LNCaP clone FGC (cell line): ENCODE data around the gene TAC4.

Source experiments
- DNase-seq: peaks from one replicate; pipeline ENCODE4 v3.0.0-alpha.2; 2011; ENCODE audit warnings: low read depth
- H3K4me3 ChIP-seq: 2 replicates; pipeline ENCODE4 v1.5.1; 2011; ENCODE audit warnings: mild to moderate bottlenecking, low read depth, low read length, control low read depth
- TF ChIP-seq, protein P1 (sequence below): IDR thresholded peaks from 2 replicates; pipeline ENCODE4 v1.5.1; 2012; ENCODE audit warnings: mild to moderate bottlenecking; ENCODE audit not compliant: control insufficient read depth, insufficient read depth; ENCODE audit errors: extremely low read depth

The TAC4 gene, protein sequence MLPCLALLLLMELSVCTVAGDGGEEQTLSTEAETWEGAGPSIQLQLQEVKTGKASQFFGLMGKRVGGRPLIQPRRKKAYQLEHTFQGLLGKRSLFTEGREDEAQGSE

DNA sequence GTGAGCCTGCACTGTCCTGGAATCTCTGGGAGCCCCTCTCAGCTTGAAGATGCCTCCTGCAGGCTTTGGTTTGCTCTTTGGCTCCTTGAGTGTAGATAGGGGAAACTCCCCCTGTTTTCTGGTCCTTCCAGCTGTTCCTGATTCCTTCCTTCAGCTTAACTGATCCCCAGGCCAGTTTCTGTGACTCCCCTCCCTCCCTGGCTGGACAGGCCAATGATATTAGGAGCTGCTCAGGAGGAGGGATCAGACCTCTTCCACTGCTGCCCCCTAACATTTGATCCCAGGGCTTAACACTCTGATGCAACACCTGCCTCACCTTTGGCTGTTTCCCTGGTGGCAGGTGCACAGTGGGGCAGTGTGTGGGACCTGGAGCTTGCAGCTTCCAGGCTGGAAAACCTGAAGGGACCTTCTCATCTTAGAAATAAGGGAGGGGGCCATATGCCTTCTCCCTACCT lies at the start of gene TAC4:
Gene TAC4 (minus strand): TSS at position 51 of the 455 bp plus-strand sequence. CDS start 52 bp downstream, outside the sequence.
- TF ChIP-seq, protein P1, sequence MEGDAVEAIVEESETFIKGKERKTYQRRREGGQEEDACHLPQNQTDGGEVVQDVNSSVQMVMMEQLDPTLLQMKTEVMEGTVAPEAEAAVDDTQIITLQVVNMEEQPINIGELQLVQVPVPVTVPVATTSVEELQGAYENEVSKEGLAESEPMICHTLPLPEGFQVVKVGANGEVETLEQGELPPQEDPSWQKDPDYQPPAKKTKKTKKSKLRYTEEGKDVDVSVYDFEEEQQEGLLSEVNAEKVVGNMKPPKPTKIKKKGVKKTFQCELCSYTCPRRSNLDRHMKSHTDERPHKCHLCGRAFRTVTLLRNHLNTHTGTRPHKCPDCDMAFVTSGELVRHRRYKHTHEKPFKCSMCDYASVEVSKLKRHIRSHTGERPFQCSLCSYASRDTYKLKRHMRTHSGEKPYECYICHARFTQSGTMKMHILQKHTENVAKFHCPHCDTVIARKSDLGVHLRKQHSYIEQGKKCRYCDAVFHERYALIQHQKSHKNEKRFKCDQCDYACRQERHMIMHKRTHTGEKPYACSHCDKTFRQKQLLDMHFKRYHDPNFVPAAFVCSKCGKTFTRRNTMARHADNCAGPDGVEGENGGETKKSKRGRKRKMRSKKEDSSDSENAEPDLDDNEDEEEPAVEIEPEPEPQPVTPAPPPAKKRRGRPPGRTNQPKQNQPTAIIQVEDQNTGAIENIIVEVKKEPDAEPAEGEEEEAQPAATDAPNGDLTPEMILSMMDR: no peak

DNA sequence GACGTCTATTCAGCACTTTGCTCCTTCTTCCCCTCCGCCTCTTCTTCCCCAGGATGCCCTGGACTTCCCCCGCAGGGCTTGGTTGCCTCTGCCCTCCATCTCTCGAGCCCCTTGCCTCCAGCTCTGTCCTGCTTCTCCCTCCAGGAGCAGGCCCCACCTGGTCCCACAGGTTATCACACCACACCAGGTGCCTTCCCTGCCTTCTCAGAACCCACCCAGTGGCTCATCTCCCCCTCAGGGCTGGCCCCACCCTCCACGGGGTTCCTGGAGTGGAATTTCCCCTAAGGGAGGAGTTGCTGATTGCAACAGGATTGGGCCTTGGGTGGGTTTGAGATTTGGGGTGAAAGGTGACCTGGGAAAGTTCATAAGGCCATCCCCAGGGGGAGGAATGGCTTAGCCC lies 49.0 kb upstream of the TAC4 start:
- TF ChIP-seq, protein P1: no peak
- DNase-seq: no peak
- no peak overlapping the region for H3K4me3 ChIP-seq

More for the DNA sequence above, at the start of gene TAC4:
- DNase-seq: no peak
- no peak within 1 kb of the TSS for H3K4me3 ChIP-seq

DNA sequence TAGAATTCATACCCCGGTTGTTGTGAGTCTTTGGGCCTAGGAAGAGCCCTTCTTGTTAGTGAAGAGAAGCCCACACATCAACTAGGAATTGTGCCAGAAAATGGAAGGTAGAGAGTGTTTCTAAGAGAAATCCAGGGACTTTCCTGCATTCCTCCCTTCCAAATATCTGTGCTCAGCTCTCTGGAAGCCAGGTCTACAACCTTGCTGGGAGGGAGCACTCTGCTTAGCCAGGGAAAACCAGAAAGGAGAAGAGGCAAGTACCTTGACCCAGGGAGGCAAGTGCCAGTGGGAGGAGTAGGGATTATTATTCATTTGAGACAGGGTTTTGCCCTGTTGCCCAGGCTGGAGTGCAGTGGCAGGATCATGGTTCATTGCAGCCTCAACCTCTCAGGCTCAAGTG lies 48.4 kb upstream of the TAC4 start:
- TF ChIP-seq, protein P1: no peak
- H3K4me3 ChIP-seq: no peak overlapping the region
- no peak for DNase-seq

DNA sequence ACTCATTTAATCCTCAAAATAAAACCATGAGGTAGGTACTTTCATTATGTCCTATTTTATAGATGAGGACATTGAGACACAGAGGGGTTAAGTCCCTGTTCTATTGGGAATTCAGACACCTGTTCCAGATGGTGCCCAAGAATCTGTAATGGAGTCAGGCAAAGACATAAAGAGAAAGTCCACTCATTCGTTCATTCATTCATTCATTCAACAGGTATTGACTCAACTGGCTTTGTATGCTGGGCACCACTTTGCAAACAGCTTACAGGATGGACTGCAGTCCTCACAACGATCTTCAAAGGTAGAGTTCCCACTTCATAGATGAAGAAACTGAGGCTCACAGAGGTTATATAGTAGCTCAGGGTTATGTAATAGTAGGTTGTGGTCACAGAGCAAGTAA lies 47.9 kb upstream of the TAC4 start:
- no peak for DNase-seq
- no peak overlapping the region for H3K4me3 ChIP-seq
- TF ChIP-seq, protein P1: no peak

DNA sequence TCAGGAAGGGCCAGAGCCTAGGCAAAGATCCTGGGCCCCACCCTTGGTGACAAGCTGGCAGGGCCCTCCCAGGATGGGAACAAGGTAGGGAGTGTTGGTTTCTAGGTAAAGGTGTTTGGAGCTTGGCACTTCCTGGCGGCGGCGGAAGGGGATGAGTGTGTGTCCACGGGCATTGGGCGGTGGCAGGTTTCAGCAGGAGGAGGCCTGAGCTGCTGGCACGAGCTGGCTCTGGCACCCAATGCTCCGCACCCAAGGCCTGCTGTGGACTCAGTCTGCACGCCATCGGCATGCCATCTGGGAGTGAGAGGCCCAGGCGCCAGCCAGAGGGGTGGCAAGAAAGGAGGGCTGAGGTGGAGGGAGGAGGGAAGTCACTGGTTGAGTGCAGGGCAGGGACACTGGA lies 46.9 kb upstream of the TAC4 start:
- TF ChIP-seq, protein P1: no peak
- H3K4me3 ChIP-seq: no peak overlapping the region
- no peak for DNase-seq

DNA sequence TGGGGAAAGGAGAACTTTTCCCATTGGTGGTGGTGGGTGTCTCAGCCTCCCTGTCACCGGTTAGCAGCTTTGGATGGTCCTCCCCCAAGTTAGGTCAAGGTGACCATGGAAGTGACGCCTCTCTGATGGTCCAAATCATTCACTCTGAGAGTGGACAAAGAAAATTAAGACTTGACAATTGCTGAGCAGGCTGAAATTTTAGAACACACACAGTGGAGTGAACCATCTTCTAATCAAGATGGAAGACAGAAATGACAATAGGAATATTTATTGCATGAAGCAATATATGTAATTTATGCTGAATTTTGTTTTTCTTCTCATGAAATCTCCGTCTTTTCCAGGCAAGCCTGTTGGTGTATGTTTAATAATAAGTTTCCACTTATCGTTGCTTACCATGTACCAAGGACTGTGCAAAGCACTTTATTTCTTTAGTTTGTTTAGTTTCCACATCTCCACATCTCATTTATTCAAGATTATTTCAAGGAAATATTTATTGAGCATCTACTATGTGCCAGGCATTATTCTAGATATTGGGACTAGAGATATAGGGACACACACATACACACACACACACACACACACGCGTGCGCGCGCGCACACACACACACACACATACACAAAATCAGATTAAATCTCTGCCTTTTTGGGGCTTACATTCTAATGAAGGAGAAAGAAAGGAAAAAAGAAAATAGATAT lies 44.0 kb upstream of the TAC4 start:
- no peak overlapping the region for H3K4me3 ChIP-seq
- no peak for DNase-seq
- TF ChIP-seq, protein P1: no peak

DNA sequence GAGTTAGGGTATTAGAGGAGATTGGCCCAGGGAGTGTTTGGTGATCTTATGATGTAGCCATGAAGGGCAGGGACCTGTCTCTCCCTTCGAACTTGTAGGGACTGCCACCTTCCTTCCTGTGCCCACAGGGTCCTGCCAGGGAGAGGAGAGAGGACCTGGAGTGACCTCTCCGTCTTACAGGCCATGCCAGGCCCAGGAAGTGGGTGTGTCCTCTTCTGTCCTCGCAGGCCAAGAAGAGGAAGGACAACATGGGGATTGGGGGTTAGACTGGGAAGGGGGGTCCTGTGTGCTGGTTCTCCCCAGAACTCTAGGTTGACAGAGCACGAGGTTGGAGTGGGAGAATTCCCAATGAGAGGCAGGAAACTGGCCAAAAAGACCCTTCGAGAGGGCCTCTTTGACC lies 43.4 kb upstream of the TAC4 start:
- H3K4me3 ChIP-seq: no peak overlapping the region
- DNase-seq: no peak
- TF ChIP-seq, protein P1: no peak
